Hepatocyte (in vitro differentiated cells): Measurements from ENCODE around the gene MRPL36. TPM values are rescaled to one million over a fixed set of nuclear protein-coding genes. Genes with fewer than 3 reads are reported as not detected.

ENCODE experiments used
- DNase-seq: peaks from one replicate; pipeline ENCODE4 v3.0.0-alpha.2; 2016; ENCODE audit warnings: low spot score
- H2AFZ ChIP-seq: fragments of 200-600 bp; sonication (generic); 2 replicates; pipeline ENCODE4 v1.6.0; 2016; ENCODE audit warnings: antibody characterized with exemption, mild to moderate bottlenecking
- H3K27ac ChIP-seq: fragments of 200-600 bp; sonication (generic); 2 replicates; pipeline ENCODE4 v1.5.1; 2016; ENCODE audit warnings: mild to moderate bottlenecking
- H3K27me3 ChIP-seq: fragments of 200-600 bp; sonication (generic); 2 replicates; pipeline ENCODE4 v1.6.1; 2016
- H3K36me3 ChIP-seq: fragments of 200-600 bp; sonication (generic); replicated peaks from 2 replicates; pipeline ENCODE4 v1.5.1; 2016; ENCODE audit warnings: low read depth; ENCODE audit not compliant: insufficient read depth
- H3K4me1 ChIP-seq: fragments of 200-600 bp; sonication (generic); 2 replicates; pipeline ENCODE4 v1.5.1; 2016; ENCODE audit warnings: mild to moderate bottlenecking, moderate library complexity; ENCODE audit not compliant: insufficient read depth
- H3K4me2 ChIP-seq: fragments of 200-600 bp; sonication (generic); 2 replicates; pipeline ENCODE4 v1.6.0; 2016
- H3K4me3 ChIP-seq: fragments of 200-600 bp; sonication (generic); 2 replicates; pipeline ENCODE4 v1.5.1; 2016; ENCODE audit warnings: mild to moderate bottlenecking
- H3K79me2 ChIP-seq: fragments of 200-600 bp; sonication (generic); 2 replicates; pipeline ENCODE4 v1.6.0; 2017; ENCODE audit warnings: mild to moderate bottlenecking
- H3K9me2 ChIP-seq: fragments of 200-600 bp; sonication (generic); replicated peaks from 2 replicates; pipeline ENCODE4 v1.6.0; 2017; ENCODE audit warnings: mild to moderate bottlenecking; ENCODE audit not compliant: insufficient read depth
- H3K9me3 ChIP-seq: fragments of 200-600 bp; sonication (generic); 2 replicates; pipeline ENCODE4 v1.5.1; 2016; ENCODE audit warnings: low read depth, mild to moderate bottlenecking
- H4K20me1 ChIP-seq: fragments of 200-600 bp; sonication (generic); 2 replicates; pipeline ENCODE4 v1.6.0; 2016; ENCODE audit warnings: mild to moderate bottlenecking; ENCODE audit not compliant: insufficient read depth, poor library complexity, severe bottlenecking
- EZH2 ChIP-seq: fragments of 200-600 bp; sonication (generic); IDR thresholded peaks from 2 replicates; pipeline ENCODE4 v1.6.1; 2016; ENCODE audit warnings: antibody characterized with exemption, mild to moderate bottlenecking, borderline replicate concordance
- EZH2phosphoT487 ChIP-seq: fragments of 200-600 bp; sonication (generic); IDR thresholded peaks from one replicate; pipeline ENCODE4 v1.6.1; 2018; ENCODE audit warnings: antibody characterized with exemption, mild to moderate bottlenecking, low read depth, moderate library complexity; ENCODE audit not compliant: unreplicated experiment, severe bottlenecking
- WGBS: methylation state at CpG from one replicate; pipeline ENCODE4 v1.1.6; 2016; ENCODE audit warnings: low lambda C conversion rate; ENCODE audit errors: missing lambda C conversion rate; 5-methylcytosine and 5-hydroxymethylcytosine counted together
- polyA plus RNA-seq: library from polyadenylated mRNA; unstranded; fragments of >200 nt; fragmentation: Nextera tagmentation; extraction: Ambion mirVana; gene quantifications from 2 replicates; pipeline ENCODE4 v1.2.1, GENCODE V29; 2016
- total RNA-seq: library from RNA; depleted of rRNA; stranded (reverse); fragments of >200 nt; gene quantifications from 2 replicates; pipeline ENCODE4 v1.2.3, GENCODE V29; 2014
- TF ChIP-seq, protein P1 (sequence below): fragments of 200-600 bp; sonication (generic); IDR thresholded peaks from 2 replicates; pipeline ENCODE4 v1.5.1; 2016; ENCODE audit warnings: antibody characterized with exemption, mild to moderate bottlenecking; ENCODE audit not compliant: poor library complexity

Gene MRPL36
- total and polyA plus RNA-seq, 2 experiments from 2014 or later = 25.6 to 107 TPM

- no peaks in the 10 kb centered on the region for H3K36me3 ChIP-seq
- no peaks in the 10 kb centered on the region for H3K79me2 ChIP-seq
- no peaks in the 10 kb centered on the region for H3K27me3 ChIP-seq
- H3K9me3 ChIP-seq = no peaks in the 10 kb centered on the region
- 76% methylated on average over 17 of the region's 17 CpGs for WGBS
- H3K9me2 ChIP-seq = no peaks in the 10 kb centered on the region
- no peaks in the 10 kb centered on the region for H3K4me1 ChIP-seq
- H2AFZ ChIP-seq = no peak overlapping the region
- H4K20me1 ChIP-seq = no peaks in the 10 kb centered on the region
- DNase-seq = no peak
- H3K27ac ChIP-seq = no peak overlapping the region
- TF ChIP-seq, protein P1, sequence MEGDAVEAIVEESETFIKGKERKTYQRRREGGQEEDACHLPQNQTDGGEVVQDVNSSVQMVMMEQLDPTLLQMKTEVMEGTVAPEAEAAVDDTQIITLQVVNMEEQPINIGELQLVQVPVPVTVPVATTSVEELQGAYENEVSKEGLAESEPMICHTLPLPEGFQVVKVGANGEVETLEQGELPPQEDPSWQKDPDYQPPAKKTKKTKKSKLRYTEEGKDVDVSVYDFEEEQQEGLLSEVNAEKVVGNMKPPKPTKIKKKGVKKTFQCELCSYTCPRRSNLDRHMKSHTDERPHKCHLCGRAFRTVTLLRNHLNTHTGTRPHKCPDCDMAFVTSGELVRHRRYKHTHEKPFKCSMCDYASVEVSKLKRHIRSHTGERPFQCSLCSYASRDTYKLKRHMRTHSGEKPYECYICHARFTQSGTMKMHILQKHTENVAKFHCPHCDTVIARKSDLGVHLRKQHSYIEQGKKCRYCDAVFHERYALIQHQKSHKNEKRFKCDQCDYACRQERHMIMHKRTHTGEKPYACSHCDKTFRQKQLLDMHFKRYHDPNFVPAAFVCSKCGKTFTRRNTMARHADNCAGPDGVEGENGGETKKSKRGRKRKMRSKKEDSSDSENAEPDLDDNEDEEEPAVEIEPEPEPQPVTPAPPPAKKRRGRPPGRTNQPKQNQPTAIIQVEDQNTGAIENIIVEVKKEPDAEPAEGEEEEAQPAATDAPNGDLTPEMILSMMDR = no peak
- TF ChIP-seq EZH2phosphoT487 = no peak
- no peak for TF ChIP-seq EZH2
- H3K4me3 ChIP-seq = no peak overlapping the region
- no peak overlapping the region for H3K4me2 ChIP-seq
Observed at GRCh38 chr5:1830571-1831228, 31.1 kb upstream of the MRPL36 start.

DNA sequence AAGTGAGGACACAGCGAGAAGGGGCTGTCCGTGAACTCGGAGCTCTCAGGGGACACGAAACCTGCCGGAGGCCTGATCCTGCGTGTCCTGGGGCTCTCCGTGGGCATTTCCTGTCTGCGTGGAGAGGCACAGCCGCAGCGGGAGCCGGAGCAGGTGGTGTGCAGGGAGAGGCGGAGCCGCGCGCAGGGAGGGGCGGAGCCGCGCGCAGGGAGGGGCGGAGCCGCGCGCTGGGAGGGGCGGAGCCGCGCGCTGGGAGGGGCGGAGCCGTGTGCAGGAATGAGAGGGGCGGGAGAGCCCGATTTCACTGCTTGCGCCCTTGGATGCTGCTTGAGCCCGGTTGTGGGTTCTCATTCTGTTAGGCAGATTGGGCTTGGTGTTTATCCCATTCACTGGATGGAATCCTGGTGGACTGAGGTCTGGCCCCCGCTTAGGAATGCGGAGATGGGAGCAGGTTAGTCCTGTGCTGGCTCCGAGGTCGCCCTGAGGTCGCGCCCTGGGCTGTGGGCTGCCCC lies 28.3 kb upstream of the MRPL36 start:
- Histone ChIP-seq H3K9me3 (no peaks in the 10 kb centered on the region), H2AFZ (no peak overlapping the region), H3K9me2 (no peaks in the 10 kb centered on the region), H3K27ac (no peak overlapping the region), H3K36me3 (no peaks in the 10 kb centered on the region), H4K20me1 (no peaks in the 10 kb centered on the region), H3K4me1 (no peaks in the 10 kb centered on the region), H3K4me2 (no peak overlapping the region), H3K27me3 (no peaks in the 10 kb centered on the region), H3K79me2 (no peaks in the 10 kb centered on the region), H3K4me3 (no peak overlapping the region)
- 50% methylated on average over 32 of the region's 39 CpGs for WGBS
- DNase-seq = no peak
- TF ChIP-seq, protein P1 = no peak
- TF ChIP-seq EZH2phosphoT487 (no peak), EZH2 (no peak)

DNA sequence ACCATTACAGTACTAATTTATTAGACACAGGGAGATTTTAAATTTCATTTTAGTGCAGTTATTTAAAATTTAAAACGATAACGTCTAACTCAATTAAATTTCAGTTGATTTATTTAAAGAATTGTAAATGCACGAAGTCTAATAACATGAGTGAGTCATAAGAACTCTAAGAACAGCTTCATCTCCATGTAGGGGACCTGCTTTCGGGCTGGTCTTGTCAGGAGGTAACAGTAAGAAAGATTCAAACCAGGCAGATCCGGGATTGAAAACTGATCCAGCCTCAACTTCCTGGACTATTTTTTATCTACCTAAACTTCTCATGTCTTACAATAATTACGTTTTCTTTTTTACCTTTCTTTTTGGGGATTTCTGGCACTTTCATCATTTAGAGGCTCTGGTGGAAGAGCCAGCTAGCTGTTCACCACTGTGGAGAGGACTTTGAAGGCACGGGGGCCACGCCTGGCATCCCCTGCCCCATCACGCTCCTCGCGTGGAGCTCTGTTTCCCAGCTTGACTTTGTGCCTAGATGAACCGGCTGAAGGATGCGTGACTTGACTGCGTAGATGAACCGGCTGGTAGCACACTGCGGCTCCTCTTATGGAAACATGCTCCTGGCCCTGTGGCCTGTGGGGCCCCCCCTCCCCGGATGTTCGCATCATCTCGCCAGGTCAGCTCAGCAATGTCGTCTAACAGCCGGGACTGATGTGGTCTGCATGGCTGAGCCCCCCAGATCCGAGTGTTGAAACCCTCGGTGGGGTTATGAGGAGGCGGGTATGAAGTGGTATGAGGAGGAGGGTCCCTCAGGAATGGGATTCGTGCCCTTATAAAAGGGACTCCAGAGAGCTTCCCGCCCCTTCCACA lies 27.6 kb upstream of the MRPL36 start:
- 92% methylated on average over 26 of the region's 26 CpGs for WGBS
- no peak overlapping the region for H2AFZ ChIP-seq
- no peaks in the 10 kb centered on the region for H3K27me3 ChIP-seq
- H3K36me3 ChIP-seq = no peaks in the 10 kb centered on the region
- no peak overlapping the region for H3K27ac ChIP-seq
- no peak for DNase-seq
- H3K4me2 ChIP-seq = no peak overlapping the region
- no peaks in the 10 kb centered on the region for H4K20me1 ChIP-seq
- no peaks in the 10 kb centered on the region for H3K4me1 ChIP-seq
- TF ChIP-seq EZH2phosphoT487 = no peak
- no peak for TF ChIP-seq EZH2
- H3K9me2 ChIP-seq = no peaks in the 10 kb centered on the region
- H3K79me2 ChIP-seq = no peaks in the 10 kb centered on the region
- H3K9me3 ChIP-seq = no peaks in the 10 kb centered on the region
- H3K4me3 ChIP-seq = no peak overlapping the region
